22Rv1 (cell line): ENCODE results near the gene KLHDC1.

Experiments used
- ZFX ChIP-seq: fragments of 450-650 bp; IDR thresholded peaks from 2 replicates; pipeline ENCODE4 v1.6.1; 2017; ENCODE audit warnings: antibody characterized with exemption, borderline replicate concordance
- TF ChIP-seq, protein P1 (sequence below): fragments of 450-650 bp; IDR thresholded peaks from 2 replicates; pipeline ENCODE4 v1.5.1; 2017; ENCODE audit warnings: mild to moderate bottlenecking

DNA sequence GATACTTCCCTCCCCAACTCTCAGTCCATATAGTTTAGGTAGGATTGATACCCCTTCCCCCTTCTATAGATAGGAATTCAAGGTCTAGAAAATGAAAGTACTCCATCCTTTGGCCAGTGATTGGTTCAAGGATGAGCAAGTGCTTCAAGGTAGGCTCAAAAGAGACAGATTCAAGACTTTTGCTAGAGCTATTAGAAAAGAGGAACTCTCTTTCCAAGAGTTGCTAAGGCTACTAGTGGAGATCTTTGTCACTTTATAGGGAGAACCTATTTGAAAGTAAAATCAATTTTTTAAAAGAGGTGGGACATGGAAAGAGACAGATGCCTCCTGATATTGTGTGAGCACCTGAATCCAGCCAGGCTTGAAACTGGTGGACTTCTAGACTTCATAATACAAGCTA, 22.4 kb upstream of the KLHDC1 start:
- TF ChIP-seq, protein P1, sequence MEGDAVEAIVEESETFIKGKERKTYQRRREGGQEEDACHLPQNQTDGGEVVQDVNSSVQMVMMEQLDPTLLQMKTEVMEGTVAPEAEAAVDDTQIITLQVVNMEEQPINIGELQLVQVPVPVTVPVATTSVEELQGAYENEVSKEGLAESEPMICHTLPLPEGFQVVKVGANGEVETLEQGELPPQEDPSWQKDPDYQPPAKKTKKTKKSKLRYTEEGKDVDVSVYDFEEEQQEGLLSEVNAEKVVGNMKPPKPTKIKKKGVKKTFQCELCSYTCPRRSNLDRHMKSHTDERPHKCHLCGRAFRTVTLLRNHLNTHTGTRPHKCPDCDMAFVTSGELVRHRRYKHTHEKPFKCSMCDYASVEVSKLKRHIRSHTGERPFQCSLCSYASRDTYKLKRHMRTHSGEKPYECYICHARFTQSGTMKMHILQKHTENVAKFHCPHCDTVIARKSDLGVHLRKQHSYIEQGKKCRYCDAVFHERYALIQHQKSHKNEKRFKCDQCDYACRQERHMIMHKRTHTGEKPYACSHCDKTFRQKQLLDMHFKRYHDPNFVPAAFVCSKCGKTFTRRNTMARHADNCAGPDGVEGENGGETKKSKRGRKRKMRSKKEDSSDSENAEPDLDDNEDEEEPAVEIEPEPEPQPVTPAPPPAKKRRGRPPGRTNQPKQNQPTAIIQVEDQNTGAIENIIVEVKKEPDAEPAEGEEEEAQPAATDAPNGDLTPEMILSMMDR: no peak
- no peak for TF ChIP-seq ZFX
